Neural progenitor cell (in vitro differentiated cells): ENCODE results near the gene BRD7. TPM values are rescaled to one million over a fixed set of nuclear protein-coding genes. Genes with fewer than 3 reads are reported as not detected.

ENCODE experiments used
- DNase-seq: peaks from one replicate; pipeline ENCODE4 v3.0.0-alpha.2; 2016; ENCODE audit warnings: low spot score
- H2AFZ ChIP-seq: fragments of 200-600 bp; sonication (generic); replicated peaks from 2 replicates; pipeline ENCODE4 v1.6.1; 2016; ENCODE audit warnings: antibody characterized with exemption
- H3F3A ChIP-seq: fragments of 200-600 bp; sonication (generic); 2 replicates; pipeline ENCODE4 v1.6.1; 2016; ENCODE audit warnings: antibody characterized with exemption, low read depth
- H3K27ac ChIP-seq: fragments of 200-600 bp; sonication (generic); 2 replicates; pipeline ENCODE4 v1.5.1; 2016; ENCODE audit warnings: mild to moderate bottlenecking
- H3K27me3 ChIP-seq: fragments of 200-600 bp; sonication (generic); 2 replicates; pipeline ENCODE4 v1.6.1; 2016; ENCODE audit warnings: mild to moderate bottlenecking, moderate library complexity
- H3K36me3 ChIP-seq: fragments of 200-600 bp; sonication (generic); 2 replicates; pipeline ENCODE4 v1.5.1; 2016
- H3K4me1 ChIP-seq: fragments of 200-600 bp; sonication (generic); 2 replicates; pipeline ENCODE4 v1.6.1; 2016; ENCODE audit warnings: mixed run types
- H3K4me2 ChIP-seq: fragments of 200-600 bp; sonication (generic); 2 replicates; pipeline ENCODE4 v1.6.1; 2016
- H3K4me3 ChIP-seq: fragments of 200-600 bp; sonication (generic); 2 replicates; pipeline ENCODE4 v1.5.1; 2016
- H3K79me2 ChIP-seq: fragments of 200-600 bp; sonication (generic); 2 replicates; pipeline ENCODE4 v1.6.1; 2016; ENCODE audit warnings: low read depth
- H3K9ac ChIP-seq: fragments of 200-600 bp; sonication (generic); 2 replicates; pipeline ENCODE4 v1.6.1; 2016
- H3K9me3 ChIP-seq: fragments of 200-600 bp; sonication (generic); 2 replicates; pipeline ENCODE4 v1.5.1; 2016; ENCODE audit warnings: low read depth
- H4K20me1 ChIP-seq: fragments of 200-600 bp; sonication (generic); 2 replicates; pipeline ENCODE4 v1.6.1; 2016; ENCODE audit warnings: low read depth
- H3K27ac Mint-ChIP-seq: 3 replicates; pipeline ENCODE4 v1.8.0; 2021; ENCODE audit warnings: mixed read lengths
- H3K27me3 Mint-ChIP-seq: 2 replicates; pipeline ENCODE4 v1.8.0; 2022; ENCODE audit warnings: low read depth, mild to moderate bottlenecking, inconsistent platforms, moderate library complexity, mixed read lengths; ENCODE audit not compliant: insufficient read depth
- H3K36me3 Mint-ChIP-seq: 3 replicates; pipeline ENCODE4 v1.8.0; 2021; ENCODE audit warnings: mixed read lengths
- H3K4me1 Mint-ChIP-seq: 3 replicates; pipeline ENCODE4 v1.8.0; 2021; ENCODE audit warnings: mixed read lengths
- H3K4me3 Mint-ChIP-seq: 3 replicates; pipeline ENCODE4 v1.8.0; 2021; ENCODE audit warnings: mild to moderate bottlenecking, moderate library complexity, mixed read lengths
- H3K9me3 Mint-ChIP-seq: 3 replicates; pipeline ENCODE4 v1.8.0; 2020; ENCODE audit warnings: mixed read lengths
- CTCF ChIP-seq: fragments of 200-600 bp; sonication (generic); IDR thresholded peaks from 2 replicates; pipeline ENCODE4 v1.5.1; 2017; ENCODE audit warnings: antibody characterized with exemption, mild to moderate bottlenecking
- EZH2 ChIP-seq: fragments of 200-600 bp; sonication (generic); IDR thresholded peaks from 2 replicates; pipeline ENCODE4 v1.6.1; 2017; ENCODE audit warnings: antibody characterized with exemption, mild to moderate bottlenecking, moderate library complexity
- EZH2phosphoT487 ChIP-seq: fragments of 200-600 bp; sonication (generic); IDR thresholded peaks from 2 replicates; pipeline ENCODE4 v1.6.1; 2017; ENCODE audit warnings: antibody characterized with exemption
- total RNA-seq: library from RNA; depleted of rRNA; stranded (reverse); fragments of >200 nt; gene quantifications from 2 replicates; pipeline ENCODE4 v1.2.3, GENCODE V29; 2015; ENCODE audit warnings: low replicate concordance

BRD7 gene
- total RNA-seq, 1 donor from 2014 or later, result 164 TPM

GRCh38 chr16:50295541-50296132 lies 73.2 kb downstream of the BRD7 start:
- Histone ChIP-seq H4K20me1 (no peaks in the 10 kb centered on the region), H3K27me3 (no peaks in the 10 kb centered on the region), H3K79me2 (no peaks in the 10 kb centered on the region), H3F3A (no peaks in the 10 kb centered on the region), H3K4me1 (no peaks in the 10 kb centered on the region), H3K9ac (no peak overlapping the region), H3K4me2 (no peak overlapping the region), H3K4me3 (no peak overlapping the region), H3K27ac (no peak overlapping the region), H3K9me3 (no peaks in the 10 kb centered on the region), H2AFZ (no peak overlapping the region), H3K36me3 (no peaks in the 10 kb centered on the region)
- Mint-ChIP-seq H3K9me3 (no peaks in the 10 kb centered on the region), H3K27me3 (no peaks in the 10 kb centered on the region), H3K27ac (no peak overlapping the region), H3K4me3 (no peak overlapping the region), H3K4me1 (peaks cover 14% of the 10 kb centered on the region), H3K36me3 (no peaks in the 10 kb centered on the region)
- TF ChIP-seq CTCF, result no peak
- no peak for TF ChIP-seq EZH2phosphoT487
- TF ChIP-seq EZH2, result no peak
- DNase-seq, result no peak

GRCh38 chr16:50294955-50295354 lies 73.8 kb downstream of the BRD7 start:
- Histone ChIP-seq H3K36me3 (no peaks in the 10 kb centered on the region), H3K27ac (no peak overlapping the region), H2AFZ (no peak overlapping the region), H4K20me1 (no peaks in the 10 kb centered on the region), H3K4me1 (no peaks in the 10 kb centered on the region), H3K4me2 (no peak overlapping the region), H3K4me3 (no peak overlapping the region), H3K9me3 (no peaks in the 10 kb centered on the region), H3F3A (no peaks in the 10 kb centered on the region), H3K79me2 (no peaks in the 10 kb centered on the region), H3K27me3 (no peaks in the 10 kb centered on the region), H3K9ac (no peak overlapping the region)
- no peaks in the 10 kb centered on the region for H3K9me3 Mint-ChIP-seq
- no peaks in the 10 kb centered on the region for H3K27me3 Mint-ChIP-seq
- no peak overlapping the region for H3K27ac Mint-ChIP-seq
- TF ChIP-seq EZH2phosphoT487 (no peak), EZH2 (no peak), CTCF (no peak)
- H3K4me3 Mint-ChIP-seq, result no peak overlapping the region
- DNase-seq, result no peak
- H3K36me3 Mint-ChIP-seq, result no peaks in the 10 kb centered on the region
- H3K4me1 Mint-ChIP-seq, result peaks cover 14% of the 10 kb centered on the region

- Mint-ChIP-seq H3K4me3 (no peak overlapping the region), H3K27me3 (no peaks in the 10 kb centered on the region), H3K36me3 (no peaks in the 10 kb centered on the region), H3K4me1 (peaks cover 14% of the 10 kb centered on the region), H3K27ac (no peak overlapping the region), H3K9me3 (no peaks in the 10 kb centered on the region)
- DNase-seq, result no peak
- Histone ChIP-seq H3K79me2 (no peaks in the 10 kb centered on the region), H3K4me3 (no peak overlapping the region), H3K4me2 (no peak overlapping the region), H3F3A (no peaks in the 10 kb centered on the region), H3K27me3 (no peaks in the 10 kb centered on the region), H3K9me3 (no peaks in the 10 kb centered on the region), H3K4me1 (no peaks in the 10 kb centered on the region), H3K9ac (no peak overlapping the region), H3K36me3 (no peaks in the 10 kb centered on the region), H3K27ac (no peak overlapping the region), H2AFZ (no peak overlapping the region), H4K20me1 (no peaks in the 10 kb centered on the region)
- TF ChIP-seq CTCF (no peak), EZH2phosphoT487 (no peak), EZH2 (no peak)
These were observed 74.6 kb downstream of the BRD7 start for GRCh38 chr16:50293994-50294855.
